Right atrium auricular region (tissue), 2 donors: ENCODE results near the gene KCNJ16. TPM values are rescaled to one million over a fixed set of nuclear protein-coding genes. Genes with fewer than 3 reads are reported as not detected.

ENCODE experiments used
- DNase-seq: peaks from one replicate; pipeline ENCODE4 v3.0.0-alpha.2; 2019; ENCODE audit warnings: low spot score
- H3K27ac ChIP-seq, 2 donors: fragments of 200-600 bp; sonication (generic); 1 replicate in 1 of 2; 2 replicates in 1 of 2; pipeline ENCODE4 v1.5.1; 2016 to 2019
- H3K27me3 ChIP-seq, 2 donors: fragments of 200-600 bp; sonication (generic); one replicate each; pipeline versions ENCODE4 v1.5.1 to v1.6.0; 2017 to 2019
- H3K36me3 ChIP-seq: fragments of 200-600 bp; sonication (generic); one replicate; pipeline ENCODE4 v1.5.1; 2016
- H3K4me1 ChIP-seq, 2 donors: fragments of 200-600 bp; sonication (generic); one replicate each; pipeline versions ENCODE4 v1.5.1 to v1.6.0; 2017 to 2019
- H3K4me3 ChIP-seq, 2 donors: fragments of 200-600 bp; sonication (generic); 1 replicate in 1 of 2; 2 replicates in 1 of 2; pipeline ENCODE4 v1.5.1; 2017 to 2019; ENCODE audit warnings: mild to moderate bottlenecking in 1 of 2, moderate library complexity in 1 of 2
- H3K9me3 ChIP-seq, 2 donors: fragments of 200-600 bp; sonication (generic); one replicate each; pipeline ENCODE4 v1.5.1; 2019
- CTCF ChIP-seq, 2 donors: fragments of 200-600 bp; sonication (generic); IDR thresholded peaks; one replicate each; pipeline ENCODE4 v1.5.1; 2019; ENCODE audit warnings: antibody characterized with exemption in 2 of 2
- total RNA-seq, 2 donors: library from RNA; depleted of rRNA; stranded (reverse); fragments of >200 nt; gene quantifications; one replicate each; pipeline ENCODE4 v1.1.0, GENCODE V29; 2016

Gene KCNJ16
- total RNA-seq, result under 1 TPM in 1 of 2 donors, not detected in 1; 0.59 TPM

- no peak for DNase-seq
Observed at GRCh38 chr17:70074956-70075355, at the start of gene KCNJ16. Gene KCNJ16 (plus strand): TSS chr17:70075225. CDS start chr17:70132088, 56,863 bp downstream.

GRCh38 chr17:70028397-70028796 is 46.6 kb upstream of the KCNJ16 start:
- Histone ChIP-seq H3K36me3 (no peaks in the 10 kb centered on the region), H3K4me1 (no peaks in the 10 kb centered on the region), H3K27me3 (no peaks in the 10 kb centered on the region), H3K4me3 (no peak overlapping the region), H3K9me3 (no peaks in the 10 kb centered on the region), H3K27ac (no peak overlapping the region)
- no peak for DNase-seq
- no peak for TF ChIP-seq CTCF (IDR thresholded peaks at IDR 0.05)

More at GRCh38 chr17:70074956-70075355, at the start of gene KCNJ16:
- no peak within 1 kb of the TSS for H3K4me3 ChIP-seq
- no peaks in the 10 kb centered on the region for H3K36me3 ChIP-seq
- no peaks in the 10 kb centered on the region for H3K9me3 ChIP-seq
- no peaks in the 10 kb centered on the region for H3K27me3 ChIP-seq
- H3K27ac ChIP-seq, result no peak within 1 kb of the TSS
- TF ChIP-seq CTCF (IDR thresholded peaks at IDR 0.05), result no peak
- no peaks in the 10 kb centered on the region for H3K4me1 ChIP-seq

GRCh38 chr17:70028978-70029767 is 45.9 kb upstream of the KCNJ16 start:
- Histone ChIP-seq H3K9me3 (no peaks in the 10 kb centered on the region), H3K4me1 (no peaks in the 10 kb centered on the region), H3K4me3 (no peak overlapping the region), H3K36me3 (no peaks in the 10 kb centered on the region), H3K27me3 (no peaks in the 10 kb centered on the region), H3K27ac (no peak overlapping the region)
- no peak for TF ChIP-seq CTCF (IDR thresholded peaks at IDR 0.05)
- no peak for DNase-seq

GRCh38 chr17:70030371-70030770 is 44.7 kb upstream of the KCNJ16 start:
- Histone ChIP-seq H3K9me3 (no peaks in the 10 kb centered on the region), H3K36me3 (no peaks in the 10 kb centered on the region), H3K27ac (no peak overlapping the region), H3K4me1 (no peaks in the 10 kb centered on the region), H3K27me3 (no peaks in the 10 kb centered on the region), H3K4me3 (no peak overlapping the region)
- no peak for TF ChIP-seq CTCF (IDR thresholded peaks at IDR 0.05)
- no peak for DNase-seq

- H3K27me3 ChIP-seq, result no peaks in the 10 kb centered on the region
- H3K4me1 ChIP-seq, result no peaks in the 10 kb centered on the region
- no peak for DNase-seq
- no peak overlapping the region for H3K27ac ChIP-seq
- no peaks in the 10 kb centered on the region for H3K36me3 ChIP-seq
- TF ChIP-seq CTCF (IDR thresholded peaks at IDR 0.05), result no peak
- no peak overlapping the region for H3K4me3 ChIP-seq
- H3K9me3 ChIP-seq, result no peaks in the 10 kb centered on the region
Observed at GRCh38 chr17:70031341-70031740, 43.7 kb upstream of the KCNJ16 start.

- no peaks in the 10 kb centered on the region for H3K9me3 ChIP-seq
- TF ChIP-seq CTCF (IDR thresholded peaks at IDR 0.05), result no peak
- no peak overlapping the region for H3K4me3 ChIP-seq
- no peaks in the 10 kb centered on the region for H3K36me3 ChIP-seq
- no peak for DNase-seq
- H3K4me1 ChIP-seq, result no peaks in the 10 kb centered on the region
- no peak overlapping the region for H3K27ac ChIP-seq
- H3K27me3 ChIP-seq, result no peaks in the 10 kb centered on the region
Observed at GRCh38 chr17:70033165-70033564, 41.9 kb upstream of the KCNJ16 start.
